ENCODE results near the gene TRAF2.

- TF ChIP-seq POLR2AphosphoS5 (IDR thresholded peaks at IDR 0.05): no peak
- TF ChIP-seq CTCF (IDR thresholded peaks at IDR 0.05): no peak
- no peak for TF ChIP-seq POLR2A (IDR thresholded peaks at IDR 0.05)
Measured at GRCh38 chr9:136838314-136839228, 47.7 kb upstream of the TRAF2 start.
